Upper lobe of right lung (tissue), 1 donor: Measurements from ENCODE around the gene EGFL8. TPM values are rescaled to one million over a fixed set of nuclear protein-coding genes. Genes with fewer than 3 reads are reported as not detected.
"Not testable (repeated sequence)": the region's sequence is repeated elsewhere in the genome, so short reads cannot be mapped to it uniquely, and the experiment has no call there.

ENCODE experiments used
- ATAC-seq: fragments of 200-7000 bp; cut with Tn5 transposase; one replicate; pipeline ENCODE4 v1.9.1; 2020; ENCODE audit warnings: mild to moderate bottlenecking, moderate library complexity
- DNase-seq: peaks from one replicate; pipeline ENCODE4 v3.0.0-alpha.2; 2020
- H3K27ac ChIP-seq: fragments of 200-600 bp; one replicate; pipeline ENCODE4 v1.8.0; 2022
- H3K27me3 ChIP-seq: fragments of 200-600 bp; one replicate; pipeline ENCODE4 v1.8.0; 2022; ENCODE audit warnings: mild to moderate bottlenecking
- H3K36me3 ChIP-seq: fragments of 200-600 bp; one replicate; pipeline ENCODE4 v1.8.0; 2022
- H3K4me1 ChIP-seq: fragments of 200-600 bp; one replicate; pipeline ENCODE4 v1.8.0; 2022
- H3K4me3 ChIP-seq: fragments of 200-600 bp; one replicate; pipeline ENCODE4 v1.8.0; 2022; ENCODE audit warnings: mild to moderate bottlenecking
- H3K9me3 ChIP-seq: fragments of 200-600 bp; one replicate; pipeline ENCODE4 v1.8.0; 2022
- CTCF ChIP-seq: fragments of 200-600 bp; IDR thresholded peaks from one replicate; pipeline ENCODE4 v1.8.0; 2022; ENCODE audit warnings: antibody characterized with exemption
- intact Hi-C: fragments of 100-400 bp; cut with DNase I; formaldehyde crosslinking; loops from one replicate; pipeline ENCODE4 v1.11.0; 2022
- total RNA-seq: library from RNA; stranded (reverse); fragmentation: NEBNext Ultra II Directional; extraction: Animal tissue kit (Norgen Biotek cat#: 25700); gene quantifications from one replicate; pipeline ENCODE4 v1.2.1, GENCODE V29; 2021
- donor health status: DM: no; HTN: yes; CAD: no; lungs with severe emphysema.

EGFL8 gene
- total RNA-seq, 1 donor from 2014 or later, result 14.5 TPM

- no peak for ATAC-seq
Observed at GRCh38 chr6:32202186-32202585, 37.8 kb downstream of the EGFL8 start.

GRCh38 chr6:32203426-32204267 lies 39.3 kb downstream of the EGFL8 start:
- ATAC-seq (no peak), DNase-seq (no peak)
- TF ChIP-seq CTCF, result no peak
- Histone ChIP-seq H3K36me3 (no peaks in the 10 kb centered on the region), H3K27me3 (no peaks in the 10 kb centered on the region), H3K4me3 (no peak overlapping the region), H3K27ac (no peak overlapping the region), H3K4me1 (no peaks in the 10 kb centered on the region), H3K9me3 (no peaks in the 10 kb centered on the region)
- intact Hi-C loops, result no loop called here

More at GRCh38 chr6:32202186-32202585, 37.8 kb downstream of the EGFL8 start:
- no peak for DNase-seq
- Histone ChIP-seq H3K27me3 (no peaks in the 10 kb centered on the region), H3K27ac (no peak overlapping the region), H3K4me3 (no peak overlapping the region), H3K9me3 (no peaks in the 10 kb centered on the region), H3K4me1 (peaks cover 4% of the 10 kb centered on the region), H3K36me3 (no peaks in the 10 kb centered on the region)
- TF ChIP-seq CTCF, result no peak
- intact Hi-C loops, result no loop called here

GRCh38 chr6:32204268-32204715 lies 39.9 kb downstream of the EGFL8 start:
- Histone ChIP-seq H3K36me3 (no peaks in the 10 kb centered on the region), H3K27me3 (no peaks in the 10 kb centered on the region), H3K4me3 (no peak overlapping the region), H3K9me3 (no peaks in the 10 kb centered on the region), H3K27ac (no peak overlapping the region), H3K4me1 (no peaks in the 10 kb centered on the region)
- ATAC-seq (no peak), DNase-seq (no peak)
- intact Hi-C loops, result no loop called here
- no peak for TF ChIP-seq CTCF

GRCh38 chr6:32208996-32209395 lies 44.6 kb downstream of the EGFL8 start:
- TF ChIP-seq CTCF, result no peak
- DNase-seq, result no peak
- H3K4me1 ChIP-seq, result no peaks in the 10 kb centered on the region

GRCh38 chr6:32210191-32210601 lies 45.8 kb downstream of the EGFL8 start:
- intact Hi-C loops, result no loop called here
- Histone ChIP-seq H3K4me1 (no peaks in the 10 kb centered on the region), H3K27me3 (no peaks in the 10 kb centered on the region), H3K4me3 (no peak overlapping the region), H3K36me3 (no peaks in the 10 kb centered on the region), H3K9me3 (no peaks in the 10 kb centered on the region), H3K27ac (no peak overlapping the region)
- TF ChIP-seq CTCF, result no peak
- DNase-seq, result no peak
- no peak for ATAC-seq

More at GRCh38 chr6:32208996-32209395, 44.6 kb downstream of the EGFL8 start:
- no peak overlapping the region for H3K27ac ChIP-seq
- no peaks in the 10 kb centered on the region for H3K36me3 ChIP-seq
- ATAC-seq, result no peak
- intact Hi-C loops, result no loop called here
- no peaks in the 10 kb centered on the region for H3K27me3 ChIP-seq
- no peak overlapping the region for H3K4me3 ChIP-seq
- no peaks in the 10 kb centered on the region for H3K9me3 ChIP-seq

GRCh38 chr6:32211432-32211831 lies 47.0 kb downstream of the EGFL8 start:
- intact Hi-C loops, H3K27ac ChIP-seq, H3K27me3 ChIP-seq, H3K4me1 ChIP-seq, DNase-seq, ATAC-seq, H3K36me3 ChIP-seq, H3K9me3 ChIP-seq, H3K4me3 ChIP-seq: not testable (repeated sequence)
